Natural killer cell treated with Interleukin-12 subunit alpha and Interleukin-12 subunit beta and Interleukin-15 and Interleukin-18, amount 100 ng/mL, for 72 hours (primary cell): ENCODE results near the gene AFF3. TPM values are rescaled to one million over a fixed set of nuclear protein-coding genes. Genes with fewer than 3 reads are reported as not detected.
A peak's percentile ranks its signal among the peaks of the same experiment; 100 is the strongest.

Experiments
- ATAC-seq, 2 donors: fragments of 150-1000 bp; cut with Tn5 transposase in 1 of 2; sonication (Bioruptor Pico), chemical (Tn5 transposase) in 1 of 2; 2 replicates each; pipeline ENCODE4 v1.10.0; 2021
- DNase-seq: peaks from one replicate; pipeline ENCODE4 v3.0.0; 2022; ENCODE audit warnings: low spot score
- H3K27ac Mint-ChIP-seq, 2 donors: 1 replicate in 1 of 2; 2 replicates in 1 of 2; pipeline ENCODE4 v1.8.0; 2022; ENCODE audit warnings: mixed read lengths in 2 of 2, mild to moderate bottlenecking in 1 of 2, moderate library complexity in 1 of 2
- H3K27me3 Mint-ChIP-seq, 2 donors: 1 replicate in 1 of 2; 2 replicates in 1 of 2; pipeline ENCODE4 v1.8.0; 2022; ENCODE audit warnings: mixed read lengths in 2 of 2
- H3K36me3 Mint-ChIP-seq: one replicate; pipeline ENCODE4 v1.8.0; 2022; ENCODE audit warnings: mixed read lengths
- H3K4me1 Mint-ChIP-seq, 2 donors: 1 replicate in 1 of 2; 2 replicates in 1 of 2; pipeline ENCODE4 v1.8.0; 2022; ENCODE audit warnings: low read depth in 2 of 2, mixed read lengths in 2 of 2, mild to moderate bottlenecking in 1 of 2
- H3K4me3 Mint-ChIP-seq: one replicate; pipeline ENCODE4 v1.8.0; 2022; ENCODE audit warnings: mixed read lengths
- H3K9me3 Mint-ChIP-seq: 2 replicates; pipeline ENCODE4 v1.8.0; 2022; ENCODE audit warnings: mixed read lengths
- total RNA-seq, 2 donors: library from RNA; stranded (reverse); gene quantifications; one replicate each; pipeline ENCODE4 v1.2.3, GENCODE V29; 2022

AFF3 gene, protein sequence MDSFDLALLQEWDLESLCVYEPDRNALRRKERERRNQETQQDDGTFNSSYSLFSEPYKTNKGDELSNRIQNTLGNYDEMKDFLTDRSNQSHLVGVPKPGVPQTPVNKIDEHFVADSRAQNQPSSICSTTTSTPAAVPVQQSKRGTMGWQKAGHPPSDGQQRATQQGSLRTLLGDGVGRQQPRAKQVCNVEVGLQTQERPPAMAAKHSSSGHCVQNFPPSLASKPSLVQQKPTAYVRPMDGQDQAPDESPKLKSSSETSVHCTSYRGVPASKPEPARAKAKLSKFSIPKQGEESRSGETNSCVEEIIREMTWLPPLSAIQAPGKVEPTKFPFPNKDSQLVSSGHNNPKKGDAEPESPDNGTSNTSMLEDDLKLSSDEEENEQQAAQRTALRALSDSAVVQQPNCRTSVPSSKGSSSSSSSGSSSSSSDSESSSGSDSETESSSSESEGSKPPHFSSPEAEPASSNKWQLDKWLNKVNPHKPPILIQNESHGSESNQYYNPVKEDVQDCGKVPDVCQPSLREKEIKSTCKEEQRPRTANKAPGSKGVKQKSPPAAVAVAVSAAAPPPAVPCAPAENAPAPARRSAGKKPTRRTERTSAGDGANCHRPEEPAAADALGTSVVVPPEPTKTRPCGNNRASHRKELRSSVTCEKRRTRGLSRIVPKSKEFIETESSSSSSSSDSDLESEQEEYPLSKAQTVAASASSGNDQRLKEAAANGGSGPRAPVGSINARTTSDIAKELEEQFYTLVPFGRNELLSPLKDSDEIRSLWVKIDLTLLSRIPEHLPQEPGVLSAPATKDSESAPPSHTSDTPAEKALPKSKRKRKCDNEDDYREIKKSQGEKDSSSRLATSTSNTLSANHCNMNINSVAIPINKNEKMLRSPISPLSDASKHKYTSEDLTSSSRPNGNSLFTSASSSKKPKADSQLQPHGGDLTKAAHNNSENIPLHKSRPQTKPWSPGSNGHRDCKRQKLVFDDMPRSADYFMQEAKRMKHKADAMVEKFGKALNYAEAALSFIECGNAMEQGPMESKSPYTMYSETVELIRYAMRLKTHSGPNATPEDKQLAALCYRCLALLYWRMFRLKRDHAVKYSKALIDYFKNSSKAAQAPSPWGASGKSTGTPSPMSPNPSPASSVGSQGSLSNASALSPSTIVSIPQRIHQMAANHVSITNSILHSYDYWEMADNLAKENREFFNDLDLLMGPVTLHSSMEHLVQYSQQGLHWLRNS (N-terminal part only)
- 1 to 10 TPM in 1 of 2 donors, not detected in 1; 1.5 TPM for total RNA-seq

DNA sequence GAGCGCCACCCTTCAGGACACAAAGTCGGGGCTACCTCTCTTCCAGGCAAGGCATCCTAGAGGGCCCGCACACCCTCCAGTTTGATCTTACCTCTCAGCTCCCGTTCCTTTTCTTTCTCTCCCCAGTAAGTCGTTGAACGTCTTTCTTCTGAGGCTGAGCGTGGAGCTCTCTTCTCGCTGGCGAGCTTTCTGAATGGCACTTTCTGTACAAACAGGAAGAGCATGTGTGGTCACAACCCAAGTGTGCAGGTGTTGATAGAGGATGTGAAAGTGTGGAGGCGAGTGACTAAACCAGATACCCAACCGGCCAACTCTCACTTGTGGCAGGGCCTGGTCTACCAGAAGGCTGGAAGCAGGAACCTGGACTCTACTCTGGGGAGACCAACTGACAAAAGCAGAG, at the start of gene AFF3:
Gene AFF3 (minus strand): TSS at position 198 of the 400 bp plus-strand sequence. CDS start 38,136 bp downstream, outside the sequence.
- Mint-ChIP-seq H3K9me3 (peaks cover 4% of the 10 kb centered on the region), H3K27me3 (peaks cover 45 to 50% of the 10 kb centered on the region in 2 donors), H3K4me1 (peaks cover 19 to 21% of the 10 kb centered on the region in 2 donors), H3K4me3 (peak within 1 kb of the TSS; percentile 60), H3K36me3 (no peaks in the 10 kb centered on the region), H3K27ac (peak within 1 kb of the TSS; percentile 2 to 31)
- DNase-seq (no peak), ATAC-seq (peak; percentile 76 to 79)

GRCh38 chr2:100189387-100189786, 47.0 kb upstream of the AFF3 start:
- H3K4me1 Mint-ChIP-seq = no peaks in the 10 kb centered on the region
- no peaks in the 10 kb centered on the region for H3K9me3 Mint-ChIP-seq
- no peaks in the 10 kb centered on the region for H3K36me3 Mint-ChIP-seq
- peaks cover 6 to 14% of the 10 kb centered on the region in 2 donors for H3K27me3 Mint-ChIP-seq
- ATAC-seq = no peak
- H3K4me3 Mint-ChIP-seq = no peak overlapping the region
- DNase-seq = no peak
- no peak overlapping the region for H3K27ac Mint-ChIP-seq

- H3K4me3 Mint-ChIP-seq = no peak overlapping the region
- ATAC-seq = no peak
- H3K9me3 Mint-ChIP-seq = no peaks in the 10 kb centered on the region
- peaks cover 9 to 14% of the 10 kb centered on the region in 2 donors for H3K27me3 Mint-ChIP-seq
- DNase-seq = no peak
- no peaks in the 10 kb centered on the region for H3K4me1 Mint-ChIP-seq
- H3K27ac Mint-ChIP-seq = no peak overlapping the region
- H3K36me3 Mint-ChIP-seq = no peaks in the 10 kb centered on the region
Observed at GRCh38 chr2:100188326-100188725, 45.9 kb upstream of the AFF3 start.

DNA sequence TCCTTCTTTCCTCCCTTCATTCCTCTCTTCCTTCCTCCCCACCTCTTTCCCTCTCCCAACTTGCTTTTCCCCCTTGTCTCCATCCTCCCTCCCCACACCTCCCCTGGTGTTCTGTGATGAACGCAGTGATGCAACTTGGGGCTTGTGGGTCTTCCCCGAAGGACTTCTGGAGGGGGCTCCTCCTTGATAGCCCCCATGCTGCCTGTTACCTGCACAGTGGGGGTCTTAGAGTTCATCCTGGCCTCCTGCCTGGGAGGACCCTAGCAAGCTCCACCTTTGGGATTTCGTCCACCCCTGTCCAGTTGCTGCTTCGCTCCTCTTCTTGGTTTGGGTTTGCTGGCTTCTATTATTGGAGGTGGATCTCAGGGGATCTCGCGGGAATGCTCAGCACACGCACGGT, 43.7 kb upstream of the AFF3 start:
- Mint-ChIP-seq H3K4me1 (no peaks in the 10 kb centered on the region), H3K9me3 (no peaks in the 10 kb centered on the region), H3K4me3 (no peak overlapping the region), H3K36me3 (no peaks in the 10 kb centered on the region), H3K27me3 (peaks cover 7% of the 10 kb centered on the region in 2 donors), H3K27ac (no peak overlapping the region)
- DNase-seq = no peak
- ATAC-seq = no peak

GRCh38 chr2:100185516-100185915, 43.1 kb upstream of the AFF3 start:
- H3K4me3 Mint-ChIP-seq = no peak overlapping the region
- peaks cover 7% of the 10 kb centered on the region in 2 donors for H3K27me3 Mint-ChIP-seq
- no peaks in the 10 kb centered on the region for H3K9me3 Mint-ChIP-seq
- no peaks in the 10 kb centered on the region for H3K36me3 Mint-ChIP-seq
- DNase-seq = no peak
- H3K27ac Mint-ChIP-seq = no peak overlapping the region
- no peak for ATAC-seq
- H3K4me1 Mint-ChIP-seq = no peaks in the 10 kb centered on the region

DNA sequence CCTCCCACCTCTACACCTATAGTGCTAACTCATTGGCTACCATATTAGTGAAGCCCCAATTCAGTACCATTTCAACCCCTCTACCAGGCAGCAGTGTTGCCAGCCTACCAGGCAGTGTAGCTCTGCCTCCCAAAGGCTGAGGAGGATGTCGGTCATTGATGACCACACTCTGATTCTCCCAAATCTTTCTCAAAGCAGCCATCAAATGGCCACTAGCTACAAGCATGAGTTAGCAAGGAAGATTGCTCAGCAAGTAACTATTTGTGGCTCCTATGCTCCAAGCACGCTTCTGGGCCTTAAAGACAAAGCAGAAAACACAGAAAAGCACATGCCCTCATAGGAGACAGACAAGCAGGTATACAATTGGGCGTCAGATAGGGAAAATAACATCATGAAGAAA, 42.7 kb upstream of the AFF3 start:
- DNase-seq (no peak), ATAC-seq (peak in 1 of 2 donors; percentile 37)
- Mint-ChIP-seq H3K27me3 (peaks cover 7 to 9% of the 10 kb centered on the region in 2 donors), H3K4me1 (no peaks in the 10 kb centered on the region), H3K4me3 (no peak overlapping the region), H3K36me3 (no peaks in the 10 kb centered on the region), H3K27ac (no peak overlapping the region), H3K9me3 (no peaks in the 10 kb centered on the region)

- no peak overlapping the region for H3K27ac Mint-ChIP-seq
- H3K36me3 Mint-ChIP-seq = no peaks in the 10 kb centered on the region
- H3K4me1 Mint-ChIP-seq = no peaks in the 10 kb centered on the region
- H3K4me3 Mint-ChIP-seq = no peak overlapping the region
- H3K27me3 Mint-ChIP-seq = peaks cover 7 to 9% of the 10 kb centered on the region in 2 donors
- no peaks in the 10 kb centered on the region for H3K9me3 Mint-ChIP-seq
- no peak for DNase-seq
- ATAC-seq = no peak
Observed at GRCh38 chr2:100184055-100184737, 41.8 kb upstream of the AFF3 start.

DNA sequence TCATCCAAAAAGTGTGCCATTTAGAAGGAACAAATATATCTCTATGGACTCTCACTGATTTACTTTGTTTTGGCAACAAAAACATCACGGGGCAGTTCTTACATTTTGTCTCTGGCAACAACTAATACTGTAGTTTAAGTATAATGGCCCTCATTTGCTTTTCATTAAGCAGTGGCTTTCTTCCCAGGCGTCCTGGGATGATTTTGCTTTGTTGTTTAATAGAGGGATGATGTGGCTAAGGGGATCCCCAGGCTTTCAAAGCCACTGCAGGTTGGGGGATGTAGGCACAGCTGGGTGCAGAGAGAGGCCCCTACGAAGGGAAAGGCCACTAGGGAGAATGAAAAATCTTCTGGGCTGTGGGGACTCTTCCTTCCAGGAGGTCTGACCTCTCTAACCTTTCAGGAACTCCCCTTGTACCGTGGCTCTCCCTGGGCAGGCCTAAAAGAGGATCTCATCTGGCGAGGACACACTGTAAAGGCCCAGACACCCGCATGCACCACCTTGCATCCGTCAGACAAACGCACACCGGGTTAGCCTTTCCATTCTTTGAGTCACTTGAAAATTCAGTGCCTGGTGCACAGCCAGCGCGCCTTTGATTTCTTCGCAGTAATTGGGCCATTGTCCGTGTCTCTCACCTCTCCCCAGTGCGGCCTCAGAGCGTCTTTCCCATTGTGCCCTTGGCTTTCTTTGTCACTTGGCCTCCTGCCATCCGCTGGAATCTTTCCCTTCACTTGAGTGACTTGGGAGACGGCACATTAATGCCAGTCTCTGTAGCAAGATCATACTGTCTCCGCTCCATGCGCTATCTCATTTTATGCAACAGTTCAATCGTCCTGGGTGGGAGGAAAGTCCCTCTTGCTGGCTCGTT, 40.3 kb upstream of the AFF3 start:
- Mint-ChIP-seq H3K27ac (no peak overlapping the region), H3K36me3 (no peaks in the 10 kb centered on the region), H3K27me3 (peaks cover 9 to 15% of the 10 kb centered on the region in 2 donors), H3K4me1 (no peaks in the 10 kb centered on the region), H3K4me3 (no peak overlapping the region), H3K9me3 (no peaks in the 10 kb centered on the region)
- DNase-seq = no peak
- no peak for ATAC-seq

- H3K36me3 Mint-ChIP-seq = no peaks in the 10 kb centered on the region
- no peak for ATAC-seq
- no peaks in the 10 kb centered on the region for H3K4me1 Mint-ChIP-seq
- H3K27me3 Mint-ChIP-seq = peaks cover 8 to 9% of the 10 kb centered on the region in 2 donors
- DNase-seq = no peak
- H3K4me3 Mint-ChIP-seq = no peak overlapping the region
- H3K27ac Mint-ChIP-seq = no peak overlapping the region
- no peaks in the 10 kb centered on the region for H3K9me3 Mint-ChIP-seq
Observed at GRCh38 chr2:100180503-100180902, 38.1 kb upstream of the AFF3 start.

DNA sequence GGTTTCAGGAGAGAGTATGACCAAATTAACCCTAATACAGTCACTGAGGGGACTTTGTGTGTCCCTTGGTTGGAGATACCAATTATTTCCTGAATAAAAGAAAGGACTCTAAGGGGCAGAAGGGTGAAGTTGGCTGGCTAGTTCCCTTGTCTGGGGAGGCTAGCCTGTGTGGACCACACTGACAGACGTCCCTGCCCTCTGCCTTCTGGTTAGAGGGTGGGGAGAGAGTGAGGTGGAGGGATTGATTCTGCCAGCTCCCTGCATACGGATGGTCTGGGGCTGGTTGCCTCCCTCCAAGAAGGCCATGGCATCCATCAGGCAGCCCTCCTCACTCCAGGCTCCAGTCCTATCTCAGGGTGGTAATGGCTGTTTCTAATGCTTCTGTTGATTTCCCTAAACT, 37.4 kb upstream of the AFF3 start:
- Mint-ChIP-seq H3K9me3 (no peaks in the 10 kb centered on the region), H3K27ac (no peak overlapping the region), H3K4me1 (no peaks in the 10 kb centered on the region), H3K27me3 (peaks cover 4 to 11% of the 10 kb centered on the region in 2 donors), H3K4me3 (no peak overlapping the region), H3K36me3 (no peaks in the 10 kb centered on the region)
- DNase-seq = no peak
- no peak for ATAC-seq

DNA sequence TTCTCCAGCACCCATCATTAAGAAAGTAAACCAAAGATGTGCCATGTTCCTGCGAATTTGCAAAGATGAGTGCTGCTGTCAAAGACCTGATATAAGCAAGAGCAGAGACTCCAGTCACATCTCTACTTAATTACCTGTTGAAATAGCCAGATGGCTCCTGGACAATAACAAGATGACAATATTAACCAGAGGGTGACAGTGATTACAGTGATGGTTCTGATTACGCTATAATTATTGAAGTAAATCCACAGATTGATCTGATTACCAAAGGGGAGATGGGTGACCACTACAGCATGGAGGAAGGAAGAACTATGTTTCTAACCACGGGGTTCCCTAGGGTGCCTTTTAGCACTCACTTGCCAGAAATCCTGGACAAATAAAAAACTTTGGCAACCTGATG, 36.5 kb upstream of the AFF3 start:
- Mint-ChIP-seq H3K4me1 (no peaks in the 10 kb centered on the region), H3K27ac (no peak overlapping the region), H3K36me3 (no peaks in the 10 kb centered on the region), H3K4me3 (no peak overlapping the region), H3K9me3 (no peaks in the 10 kb centered on the region), H3K27me3 (peaks cover 2 to 19% of the 10 kb centered on the region in 2 donors)
- DNase-seq (no peak), ATAC-seq (no peak)

DNA sequence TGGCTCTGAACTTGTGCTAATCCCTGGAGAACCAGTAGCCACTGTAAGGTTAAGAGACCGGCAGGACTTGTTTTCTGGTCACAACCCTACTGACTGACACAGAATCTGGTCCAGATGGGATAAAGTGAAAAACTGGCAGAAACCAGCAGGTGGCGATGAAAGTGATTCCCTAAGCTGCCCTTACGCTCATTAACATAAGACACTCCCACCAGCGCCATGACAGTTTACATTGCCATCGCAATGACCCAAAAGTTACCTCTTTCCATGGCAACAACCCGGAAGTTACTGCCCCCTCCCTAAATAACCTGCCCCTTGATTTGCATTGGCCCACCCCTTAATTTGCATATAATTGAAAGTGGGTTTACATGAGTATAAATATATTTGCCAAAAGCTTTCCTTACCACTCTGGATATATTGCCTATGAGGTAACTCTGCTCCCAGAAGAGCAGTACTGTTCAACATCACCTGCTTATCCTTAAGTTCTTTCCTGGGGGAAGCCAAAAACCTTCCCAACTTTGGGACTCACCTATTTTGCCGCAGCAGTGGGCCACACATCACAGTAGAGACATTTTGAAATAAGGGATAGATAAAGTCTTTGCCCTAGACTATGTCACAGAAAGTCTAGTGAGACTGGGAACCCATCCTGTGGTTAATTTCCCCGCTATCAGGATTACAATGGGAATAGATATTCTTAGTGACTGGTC, 35.8 kb upstream of the AFF3 start:
- no peak overlapping the region for H3K4me3 Mint-ChIP-seq
- ATAC-seq = no peak
- peaks cover 2 to 23% of the 10 kb centered on the region in 2 donors for H3K27me3 Mint-ChIP-seq
- H3K4me1 Mint-ChIP-seq = no peaks in the 10 kb centered on the region
- H3K9me3 Mint-ChIP-seq = no peaks in the 10 kb centered on the region
- H3K27ac Mint-ChIP-seq = no peak overlapping the region
- H3K36me3 Mint-ChIP-seq = no peaks in the 10 kb centered on the region
- DNase-seq = no peak
